Mesendoderm (in vitro differentiated cells): ENCODE data around the gene MICAL1.
"Not testable (repeated sequence)": the region's sequence is repeated elsewhere in the genome, so short reads cannot be mapped to it uniquely, and the experiment has no call there.

ENCODE experiments used
- DNase-seq: peaks from one replicate; pipeline ENCODE4 v3.0.0; 2013
- H2AK5ac ChIP-seq: 2 replicates; pipeline ENCODE4 v1.6.1; 2013; ENCODE audit warnings: low read length, inconsistent platforms
- H2BK120ac ChIP-seq: 2 replicates; pipeline ENCODE4 v1.6.1; 2013; ENCODE audit warnings: low read depth, mild to moderate bottlenecking, low read length, moderate library complexity, mixed read lengths
- H2BK15ac ChIP-seq: replicated peaks from 2 replicates; pipeline ENCODE4 v1.6.1; 2013; ENCODE audit warnings: low read depth, mild to moderate bottlenecking, moderate library complexity
- H2BK5ac ChIP-seq: 2 replicates; pipeline ENCODE4 v1.6.1; 2013; ENCODE audit warnings: low read length, inconsistent platforms
- H3K18ac ChIP-seq: 2 replicates; pipeline ENCODE4 v1.6.1; 2013; ENCODE audit warnings: mild to moderate bottlenecking, low read length, mixed read lengths
- H3K23ac ChIP-seq: one replicate; pipeline ENCODE4 v1.6.1; 2013; ENCODE audit warnings: low read length
- H3K27ac ChIP-seq: 2 replicates; pipeline ENCODE4 v1.5.1; 2013; ENCODE audit warnings: low read depth, mild to moderate bottlenecking, inconsistent platforms, low read length, moderate library complexity
- H3K27me3 ChIP-seq: 2 replicates; pipeline ENCODE4 v1.6.1; 2013; ENCODE audit warnings: low read length, control low read depth, mild to moderate bottlenecking, inconsistent platforms; ENCODE audit not compliant: insufficient read depth, poor library complexity
- H3K36me3 ChIP-seq: 2 replicates; pipeline ENCODE4 v1.6.1; 2013; ENCODE audit warnings: low read length, inconsistent platforms; ENCODE audit not compliant: control insufficient read depth, insufficient read depth
- H3K4ac ChIP-seq: one replicate; pipeline ENCODE4 v1.6.1; 2013; ENCODE audit warnings: low read depth, mild to moderate bottlenecking, low read length, moderate library complexity
- H3K4me1 ChIP-seq: 2 replicates; pipeline ENCODE4 v1.6.1; 2013; ENCODE audit warnings: low read depth, low read length, inconsistent platforms; ENCODE audit not compliant: control insufficient read depth
- H3K4me2 ChIP-seq: 2 replicates; pipeline ENCODE4 v1.6.1; 2013; ENCODE audit warnings: low read length
- H3K4me3 ChIP-seq: 2 replicates; pipeline ENCODE4 v1.5.1; 2013; ENCODE audit warnings: mild to moderate bottlenecking, low read length
- H3K56ac ChIP-seq: one replicate; pipeline ENCODE4 v1.6.1; 2013; ENCODE audit warnings: low read length
- H3K79me1 ChIP-seq: 2 replicates; pipeline ENCODE4 v1.6.1; 2013; ENCODE audit warnings: low read length, inconsistent platforms
- H3K79me2 ChIP-seq: 2 replicates; pipeline ENCODE4 v1.6.1; 2013; ENCODE audit warnings: mild to moderate bottlenecking, low read length; ENCODE audit not compliant: control insufficient read depth, insufficient read depth
- H3K9ac ChIP-seq: 2 replicates; pipeline ENCODE4 v1.6.1; 2013; ENCODE audit warnings: low read length, inconsistent platforms
- H4K5ac ChIP-seq: one replicate; pipeline ENCODE4 v1.6.1; 2013; ENCODE audit warnings: low read length
- H4K8ac ChIP-seq: one replicate; pipeline ENCODE4 v1.6.1; 2013; ENCODE audit warnings: low read depth, mild to moderate bottlenecking, control low read depth, low read length, moderate library complexity
- WGBS: extraction: QIAGEN DNeasy Blood & Tissue Kit; methylation state at CpG from one replicate; pipeline ENCODE4 v1.1.7; 2013; ENCODE audit warnings: low lambda C conversion rate, missing lambda C conversion rate; ENCODE audit not compliant: insufficient coverage; ENCODE audit errors: extremely low coverage; 5-methylcytosine and 5-hydroxymethylcytosine counted together

The MICAL1 gene

GRCh38 chr6:109465772-109466171, 10.2 kb upstream of the MICAL1 start:
- Histone ChIP-seq H3K4me3 (no peak overlapping the region), H3K4me1 (no peaks in the 10 kb centered on the region), H3K79me1 (peaks cover 9% of the 10 kb centered on the region), H3K79me2 (no peaks in the 10 kb centered on the region), H3K36me3 (peaks cover 17% of the 10 kb centered on the region), H3K4me2 (no peak overlapping the region), H4K8ac (no peak overlapping the region), H3K4ac (no peak overlapping the region), H3K27me3 (no peaks in the 10 kb centered on the region), H3K9ac (no peak overlapping the region), H3K56ac (no peak overlapping the region), H3K23ac (no peak overlapping the region), H4K5ac (no peak overlapping the region), H2BK5ac (no peak overlapping the region), H3K27ac (no peak overlapping the region), H3K18ac (no peak overlapping the region), H2AK5ac (no peak overlapping the region), H2BK120ac (no peak overlapping the region), H2BK15ac (no peak overlapping the region)
- WGBS: no CpG with 5 or more reads among the region's 7 CpGs
- DNase-seq: no peak

GRCh38 chr6:109461733-109462526, 6.4 kb upstream of the MICAL1 start:
- no peak overlapping the region for H3K4me2 ChIP-seq
- no peak overlapping the region for H2BK120ac ChIP-seq
- H3K56ac ChIP-seq: no peak overlapping the region
- no peak overlapping the region for H4K5ac ChIP-seq
- H3K18ac ChIP-seq: no peak overlapping the region
- no peak overlapping the region for H3K9ac ChIP-seq
- peaks cover 4% of the 10 kb centered on the region for H3K79me1 ChIP-seq
- no peak overlapping the region for H4K8ac ChIP-seq
- no peaks in the 10 kb centered on the region for H3K79me2 ChIP-seq
- no peak overlapping the region for H2BK5ac ChIP-seq
- no peaks in the 10 kb centered on the region for H3K4me1 ChIP-seq
- H3K4ac ChIP-seq: no peak overlapping the region
- H3K36me3 ChIP-seq: peaks cover 11% of the 10 kb centered on the region
- no peak overlapping the region for H3K27ac ChIP-seq
- H3K23ac ChIP-seq: no peak overlapping the region
- WGBS: no CpG with 5 or more reads among the region's 1 CpG
- no peak overlapping the region for H2AK5ac ChIP-seq
- no peaks in the 10 kb centered on the region for H3K27me3 ChIP-seq
- no peak for DNase-seq
- no peak overlapping the region for H3K4me3 ChIP-seq
- H2BK15ac ChIP-seq: no peak overlapping the region

GRCh38 chr6:109461205-109461604, 5.6 kb upstream of the MICAL1 start:
- H4K8ac ChIP-seq, H3K23ac ChIP-seq, H2BK5ac ChIP-seq, H3K4ac ChIP-seq, H2AK5ac ChIP-seq, H3K4me1 ChIP-seq, H3K79me1 ChIP-seq, H2BK120ac ChIP-seq, H3K27ac ChIP-seq, H3K27me3 ChIP-seq, H3K56ac ChIP-seq, H3K18ac ChIP-seq, DNase-seq, H2BK15ac ChIP-seq, H3K4me3 ChIP-seq, H3K36me3 ChIP-seq, H3K4me2 ChIP-seq, H3K79me2 ChIP-seq, H4K5ac ChIP-seq, H3K9ac ChIP-seq: not testable (repeated sequence)
- WGBS: no CpG with 5 or more reads among the region's 1 CpG

- Histone ChIP-seq H3K4me2 (no peak overlapping the region), H3K27ac (no peak overlapping the region), H4K5ac (no peak overlapping the region), H2BK120ac (no peak overlapping the region), H3K56ac (no peak overlapping the region), H3K4me1 (no peaks in the 10 kb centered on the region), H3K36me3 (peaks cover 3% of the 10 kb centered on the region), H3K18ac (no peak overlapping the region), H2BK15ac (no peak overlapping the region), H3K79me1 (no peaks in the 10 kb centered on the region), H3K9ac (no peak overlapping the region), H3K4me3 (no peak overlapping the region), H4K8ac (no peak overlapping the region), H3K23ac (no peak overlapping the region), H3K79me2 (no peaks in the 10 kb centered on the region), H2AK5ac (no peak overlapping the region), H3K4ac (no peak overlapping the region), H2BK5ac (no peak overlapping the region), H3K27me3 (no peaks in the 10 kb centered on the region)
- no peak for DNase-seq
- WGBS: no CpG with 5 or more reads among the region's 3 CpGs
Measured at GRCh38 chr6:109460161-109460829, 4.7 kb upstream of the MICAL1 start.

GRCh38 chr6:109458774-109459531, 3.4 kb upstream of the MICAL1 start:
- Histone ChIP-seq H2BK5ac (no peak overlapping the region), H3K79me2 (no peaks in the 10 kb centered on the region), H3K56ac (no peak overlapping the region), H3K27ac (no peak overlapping the region), H2BK15ac (no peak overlapping the region), H3K9ac (no peak overlapping the region), H3K4me1 (peaks cover 2% of the 10 kb centered on the region), H3K4me3 (no peak overlapping the region), H3K4me2 (no peak overlapping the region), H3K79me1 (no peaks in the 10 kb centered on the region), H2AK5ac (no peak overlapping the region), H3K18ac (no peak overlapping the region), H2BK120ac (no peak overlapping the region), H4K8ac (no peak overlapping the region), H3K4ac (no peak overlapping the region), H4K5ac (no peak overlapping the region), H3K36me3 (peaks cover 3% of the 10 kb centered on the region), H3K23ac (no peak overlapping the region), H3K27me3 (no peaks in the 10 kb centered on the region)
- no peak for DNase-seq
- no CpG with 5 or more reads among the region's 5 CpGs for WGBS
